AG04450 (cell line): ENCODE data around the gene FAM83F. TPM values are rescaled to one million over a fixed set of nuclear protein-coding genes. Genes with fewer than 3 reads are reported as not detected.

Experiments used
- CTCF ChIA-PET: fragments of 300-600, 350-600 bp; formaldehyde crosslinking; extraction: SDS; loops from one replicate; lab custom pipeline; 2022; ENCODE audit warnings: antibody characterized with exemption, inconsistent platforms; lab: Charles Lee
- POLR2A ChIA-PET: fragments of 350-600 bp; formaldehyde crosslinking; extraction: SDS; loops from one replicate; lab custom pipeline; 2021; ENCODE audit warnings: antibody characterized with exemption, inconsistent platforms; lab: Yijun Ruan, JAX
- DNase-seq: peaks from one replicate; pipeline ENCODE4 v3.0.0-alpha.2; 2011; ENCODE audit warnings: low read depth, low spot score
- H3K27ac ChIP-seq: one replicate; pipeline ENCODE4 v1.5.1; 2012; ENCODE audit warnings: low read depth, low read length, control low read depth
- H3K27me3 ChIP-seq: one replicate; pipeline ENCODE4 v1.6.0; 2012; ENCODE audit warnings: low read length; ENCODE audit not compliant: control insufficient read depth, insufficient read depth
- H3K4me3 ChIP-seq: 2 replicates; pipeline ENCODE4 v1.5.1; 2011; ENCODE audit warnings: mild to moderate bottlenecking, low read depth, low read length, control low read depth
- H3K9me3 ChIP-seq: 2 replicates; pipeline ENCODE4 v1.5.1; 2012; ENCODE audit warnings: low read length; ENCODE audit not compliant: control insufficient read depth, insufficient read depth
- CTCF ChIP-seq: IDR thresholded peaks from 2 replicates; pipeline ENCODE4 v1.5.1; 2011; ENCODE audit warnings: low read depth, low read length, control low read depth, inconsistent platforms
- polyA plus RNA-seq: library from polyadenylated mRNA; depleted of rRNA; stranded (reverse); fragments of >200 nt; gene quantifications from 2 replicates; pipeline ENCODE4 v1.2.3, GENCODE V29; 2011

Gene FAM83F
- polyA plus RNA-seq, 1 experiment = not detected

GRCh38 chr22:40020956-40021355 is 26.2 kb downstream of the FAM83F start:
- CTCF ChIA-PET = interaction anchor here (0.7 to 4.6 kb wide), 3 partner anchors 486 to 539 kb away, joined by 4 to 22 read pairs (median 11); no protein-coding TSS in a partner anchor

GRCh38 chr22:40021401-40022000 is 26.7 kb downstream of the FAM83F start:
- DNase-seq = no peak
- Histone ChIP-seq H3K9me3 (no peaks in the 10 kb centered on the region), H3K4me3 (no peak overlapping the region), H3K27ac (no peak overlapping the region), H3K27me3 (peaks cover 20% of the 10 kb centered on the region)
- POLR2A ChIA-PET = no interaction called here
- no peak for TF ChIP-seq CTCF
- CTCF ChIA-PET = interaction anchor here (0.5 to 4.6 kb wide), 4 partner anchors 82 to 539 kb away, joined by 4 to 22 read pairs (median 9); no protein-coding TSS in a partner anchor

More at GRCh38 chr22:40020956-40021355, 26.2 kb downstream of the FAM83F start:
- peaks cover 20% of the 10 kb centered on the region for H3K27me3 ChIP-seq
- no peak overlapping the region for H3K27ac ChIP-seq
- H3K4me3 ChIP-seq = no peak overlapping the region
- no peak for TF ChIP-seq CTCF
- DNase-seq = no peak
- no peaks in the 10 kb centered on the region for H3K9me3 ChIP-seq
- POLR2A ChIA-PET = no interaction called here

GRCh38 chr22:40022536-40023240 is 27.9 kb downstream of the FAM83F start:
- H3K27ac ChIP-seq = no peak overlapping the region
- ChIA-PET POLR2A (no interaction called here), CTCF (interaction anchor here (2.4 to 4.6 kb wide), 4 partner anchors 13 to 493 kb away, joined by 11 to 119 read pairs (median 22); no protein-coding TSS in a partner anchor)
- H3K9me3 ChIP-seq = no peaks in the 10 kb centered on the region
- H3K4me3 ChIP-seq = no peak overlapping the region
- no peak for DNase-seq
- peaks cover 22% of the 10 kb centered on the region for H3K27me3 ChIP-seq
- no peak for TF ChIP-seq CTCF

GRCh38 chr22:40023341-40023841 is 28.6 kb downstream of the FAM83F start:
- POLR2A ChIA-PET = no interaction called here
- peaks cover 19% of the 10 kb centered on the region for H3K27me3 ChIP-seq
- no peak for TF ChIP-seq CTCF
- H3K4me3 ChIP-seq = no peak overlapping the region
- CTCF ChIA-PET = interaction anchor here (1.3 to 4.6 kb wide), 7 partner anchors 13 to 494 kb away, joined by 4 to 119 read pairs (median 19); partner anchors contain the start of gene RPS19BP1
- no peak overlapping the region for H3K27ac ChIP-seq
- no peaks in the 10 kb centered on the region for H3K9me3 ChIP-seq
- no peak for DNase-seq
